ENCODE results near the gene DEFB125. TPM values are rescaled to one million over a fixed set of nuclear protein-coding genes. Genes with fewer than 3 reads are reported as not detected.

Gene DEFB125
- polyA plus RNA-seq, result not detected
- long read RNA-seq, donor 1, result 0 reads
- long read RNA-seq, donor 2, result 0 reads
- long read RNA-seq, donor 3, result 0 reads
- long read RNA-seq, donor 4, result 0 reads
- long read RNA-seq, donor 5, result 0 reads
- long read RNA-seq, donor 6, result 0 reads
- long read RNA-seq, donor 7, result 0 reads
- long read RNA-seq, donor 8, result 0 reads
- long read RNA-seq, donor 9, result 0 reads
- long read RNA-seq, donor 10, result 0 reads

- no peak within 1 kb of the TSS for H3K27ac ChIP-seq (ENCODE audit: low read depth in 1 of 3, low read length in 2 of 3)
- FAIRE-seq (no peak), DNase-seq (no peak)
- no peaks in the 10 kb centered on the region for H3K36me3 ChIP-seq (ENCODE audit: control insufficient read depth in 3 of 3, insufficient read depth in 2 of 3, low read depth in 1 of 3, low read length in 3 of 3)
- WGBS, 3 donors, result 49 to 70% (median 55%) methylated on average over 3 of the region's 3 CpGs
- H3K4me3 ChIP-seq (ENCODE audit: low read depth in 1 of 3, low read length in 3 of 3), result no peak within 1 kb of the TSS
- no peaks in the 10 kb centered on the region for H3K4me1 ChIP-seq (ENCODE audit: control insufficient read depth in 3 of 3, insufficient read depth in 2 of 3, low read depth in 1 of 3, low read length in 2 of 3)
- no peaks in the 10 kb centered on the region for H3K9me3 ChIP-seq (ENCODE audit: control insufficient read depth in 2 of 2, insufficient read depth in 1 of 2, low read depth in 1 of 2, low read length in 1 of 2)
- peaks cover 0 to 2% (median 2%) of the 10 kb centered on the region in 3 donors for H3K27me3 ChIP-seq (ENCODE audit: control insufficient read depth in 3 of 3, insufficient read depth in 3 of 3, low read length in 3 of 3)
These were observed at the start of gene DEFB125 for GRCh38 chr20:87401-87800. Gene DEFB125 (plus strand): TSS chr20:87672. CDS start chr20:87710, 38 bp downstream.

GRCh38 chr20:60035-60918 is 27.2 kb upstream of the DEFB125 start:
- 57 to 74% (median 63%) methylated on average over 5 to 6 of the region's 6 CpGs for WGBS, 3 donors
- Histone ChIP-seq H3K9me3 (ENCODE audit: control insufficient read depth in 2 of 2, insufficient read depth in 1 of 2, low read depth in 1 of 2, low read length in 1 of 2) (peaks cover 8 to 30% of the 10 kb centered on the region in 2 donors), H3K4me1 (ENCODE audit: control insufficient read depth in 3 of 3, insufficient read depth in 2 of 3, low read depth in 1 of 3, low read length in 2 of 3) (no peaks in the 10 kb centered on the region), H3K27ac (ENCODE audit: low read depth in 1 of 3, low read length in 2 of 3) (no peak overlapping the region), H3K36me3 (ENCODE audit: control insufficient read depth in 3 of 3, insufficient read depth in 2 of 3, low read depth in 1 of 3, low read length in 3 of 3) (no peaks in the 10 kb centered on the region), H3K27me3 (ENCODE audit: control insufficient read depth in 3 of 3, insufficient read depth in 3 of 3, low read length in 3 of 3) (no peaks in the 10 kb centered on the region), H3K4me3 (ENCODE audit: low read depth in 1 of 3, low read length in 3 of 3) (no peak overlapping the region)
- DNase-seq (no peak), FAIRE-seq (no peak)

- Histone ChIP-seq H3K27ac (ENCODE audit: low read depth in 1 of 3, low read length in 2 of 3) (no peak overlapping the region), H3K4me3 (ENCODE audit: low read depth in 1 of 3, low read length in 3 of 3) (no peak overlapping the region), H3K27me3 (ENCODE audit: control insufficient read depth in 3 of 3, insufficient read depth in 3 of 3, low read length in 3 of 3) (no peaks in the 10 kb centered on the region), H3K36me3 (ENCODE audit: control insufficient read depth in 3 of 3, insufficient read depth in 2 of 3, low read depth in 1 of 3, low read length in 3 of 3) (no peaks in the 10 kb centered on the region), H3K9me3 (ENCODE audit: control insufficient read depth in 2 of 2, insufficient read depth in 1 of 2, low read depth in 1 of 2, low read length in 1 of 2) (peaks cover 8 to 35% of the 10 kb centered on the region in 2 donors), H3K4me1 (ENCODE audit: control insufficient read depth in 3 of 3, insufficient read depth in 2 of 3, low read depth in 1 of 3, low read length in 2 of 3) (no peaks in the 10 kb centered on the region)
- 89 to 95% (median 91%) methylated on average over 1 of the region's 1 CpG for WGBS, 3 donors
- no peak for FAIRE-seq
- DNase-seq, result no peak
These were observed 26.2 kb upstream of the DEFB125 start for GRCh38 chr20:61230-61629.

- H3K9me3 ChIP-seq (ENCODE audit: control insufficient read depth in 2 of 2, insufficient read depth in 1 of 2, low read depth in 1 of 2, low read length in 1 of 2), result peaks cover 8 to 35% of the 10 kb centered on the region in 2 donors
- no peaks in the 10 kb centered on the region for H3K4me1 ChIP-seq (ENCODE audit: control insufficient read depth in 3 of 3, insufficient read depth in 2 of 3, low read depth in 1 of 3, low read length in 2 of 3)
- WGBS, 3 donors, result 71 to 77% (median 75%) methylated on average over 5 of the region's 5 CpGs
- no peaks in the 10 kb centered on the region for H3K36me3 ChIP-seq (ENCODE audit: control insufficient read depth in 3 of 3, insufficient read depth in 2 of 3, low read depth in 1 of 3, low read length in 3 of 3)
- no peak for FAIRE-seq
- no peaks in the 10 kb centered on the region for H3K27me3 ChIP-seq (ENCODE audit: control insufficient read depth in 3 of 3, insufficient read depth in 3 of 3, low read length in 3 of 3)
- no peak overlapping the region for H3K4me3 ChIP-seq (ENCODE audit: low read depth in 1 of 3, low read length in 3 of 3)
- no peak overlapping the region for H3K27ac ChIP-seq (ENCODE audit: low read depth in 1 of 3, low read length in 2 of 3)
- no peak for DNase-seq
These were observed 25.7 kb upstream of the DEFB125 start for GRCh38 chr20:61757-62156.

GRCh38 chr20:62487-62886 is 25.0 kb upstream of the DEFB125 start:
- DNase-seq, result no peak
- H3K27ac ChIP-seq (ENCODE audit: low read depth in 1 of 3, low read length in 2 of 3), result no peak overlapping the region
- WGBS, 3 donors, result 69 to 75% (median 73%) methylated on average over 3 of the region's 3 CpGs
- H3K9me3 ChIP-seq (ENCODE audit: control insufficient read depth in 2 of 2, insufficient read depth in 1 of 2, low read depth in 1 of 2, low read length in 1 of 2), result peaks cover 10 to 35% of the 10 kb centered on the region in 2 donors
- H3K36me3 ChIP-seq (ENCODE audit: control insufficient read depth in 3 of 3, insufficient read depth in 2 of 3, low read depth in 1 of 3, low read length in 3 of 3), result no peaks in the 10 kb centered on the region
- H3K4me1 ChIP-seq (ENCODE audit: control insufficient read depth in 3 of 3, insufficient read depth in 2 of 3, low read depth in 1 of 3, low read length in 2 of 3), result no peaks in the 10 kb centered on the region
- no peaks in the 10 kb centered on the region for H3K27me3 ChIP-seq (ENCODE audit: control insufficient read depth in 3 of 3, insufficient read depth in 3 of 3, low read length in 3 of 3)
- no peak overlapping the region for H3K4me3 ChIP-seq (ENCODE audit: low read depth in 1 of 3, low read length in 3 of 3)
- no peak for FAIRE-seq

GRCh38 chr20:64026-64603 is 23.4 kb upstream of the DEFB125 start:
- no peak for FAIRE-seq
- no peaks in the 10 kb centered on the region for H3K4me1 ChIP-seq (ENCODE audit: control insufficient read depth in 3 of 3, insufficient read depth in 2 of 3, low read depth in 1 of 3, low read length in 2 of 3)
- H3K9me3 ChIP-seq (ENCODE audit: control insufficient read depth in 2 of 2, insufficient read depth in 1 of 2, low read depth in 1 of 2, low read length in 1 of 2), result peaks cover 10 to 35% of the 10 kb centered on the region in 2 donors
- H3K27ac ChIP-seq (ENCODE audit: low read depth in 1 of 3, low read length in 2 of 3), result no peak overlapping the region
- H3K4me3 ChIP-seq (ENCODE audit: low read depth in 1 of 3, low read length in 3 of 3), result no peak overlapping the region
- no peaks in the 10 kb centered on the region for H3K27me3 ChIP-seq (ENCODE audit: control insufficient read depth in 3 of 3, insufficient read depth in 3 of 3, low read length in 3 of 3)
- 90 to 96% (median 91%) methylated on average over 3 of the region's 3 CpGs for WGBS, 3 donors
- no peaks in the 10 kb centered on the region for H3K36me3 ChIP-seq (ENCODE audit: control insufficient read depth in 3 of 3, insufficient read depth in 2 of 3, low read depth in 1 of 3, low read length in 3 of 3)
- no peak for DNase-seq

GRCh38 chr20:64766-65322 is 22.6 kb upstream of the DEFB125 start:
- no peaks in the 10 kb centered on the region for H3K27me3 ChIP-seq (ENCODE audit: control insufficient read depth in 3 of 3, insufficient read depth in 3 of 3, low read length in 3 of 3)
- no peaks in the 10 kb centered on the region for H3K4me1 ChIP-seq (ENCODE audit: control insufficient read depth in 3 of 3, insufficient read depth in 2 of 3, low read depth in 1 of 3, low read length in 2 of 3)
- no peak overlapping the region for H3K27ac ChIP-seq (ENCODE audit: low read depth in 1 of 3, low read length in 2 of 3)
- no peak overlapping the region for H3K4me3 ChIP-seq (ENCODE audit: low read depth in 1 of 3, low read length in 3 of 3)
- FAIRE-seq (no peak), DNase-seq (no peak)
- peaks cover 10 to 35% of the 10 kb centered on the region in 2 donors for H3K9me3 ChIP-seq (ENCODE audit: control insufficient read depth in 2 of 2, insufficient read depth in 1 of 2, low read depth in 1 of 2, low read length in 1 of 2)
- no peaks in the 10 kb centered on the region for H3K36me3 ChIP-seq (ENCODE audit: control insufficient read depth in 3 of 3, insufficient read depth in 2 of 3, low read depth in 1 of 3, low read length in 3 of 3)
- WGBS, 3 donors, result 68 to 82% (median 81%) methylated on average over 2 of the region's 2 CpGs

GRCh38 chr20:77231-77630 is 10.2 kb upstream of the DEFB125 start:
- Histone ChIP-seq H3K4me1 (ENCODE audit: control insufficient read depth in 3 of 3, insufficient read depth in 2 of 3, low read depth in 1 of 3, low read length in 2 of 3) (no peaks in the 10 kb centered on the region), H3K9me3 (ENCODE audit: control insufficient read depth in 2 of 2, insufficient read depth in 1 of 2, low read depth in 1 of 2, low read length in 1 of 2) (peaks cover 0 to 5% of the 10 kb centered on the region in 2 donors), H3K36me3 (ENCODE audit: control insufficient read depth in 3 of 3, insufficient read depth in 2 of 3, low read depth in 1 of 3, low read length in 3 of 3) (no peaks in the 10 kb centered on the region), H3K27me3 (ENCODE audit: control insufficient read depth in 3 of 3, insufficient read depth in 3 of 3, low read length in 3 of 3) (peaks cover 0 to 5% (median 0%) of the 10 kb centered on the region in 3 donors), H3K27ac (ENCODE audit: low read depth in 1 of 3, low read length in 2 of 3) (no peak overlapping the region), H3K4me3 (ENCODE audit: low read depth in 1 of 3, low read length in 3 of 3) (no peak overlapping the region)
- WGBS, 3 donors, result 45 to 64% (median 53%) methylated on average over 2 of the region's 2 CpGs
- no peak for DNase-seq
- no peak for FAIRE-seq

Measured in small intestine (tissue), 16 donors.